CD4-positive, alpha-beta memory T cell (primary cell): ENCODE results near the gene MCF2L2. TPM values are rescaled to one million over a fixed set of nuclear protein-coding genes. Genes with fewer than 3 reads are reported as not detected.
A peak's percentile ranks its signal among the peaks of the same experiment; 100 is the strongest.

Experiments used
- CTCF ChIA-PET: fragments of 350-600 bp; sonication (Branson Sonifier 250); formaldehyde crosslinking; loops from one replicate; lab custom pipeline; 2021; ENCODE audit warnings: inconsistent platforms; ENCODE audit not compliant: partially characterized antibody; lab: Charles Lee
- POLR2A ChIA-PET: fragments of 350-600 bp; sonication (Branson Sonifier 250); formaldehyde crosslinking; loops from one replicate; lab custom pipeline; 2021; ENCODE audit not compliant: partially characterized antibody; lab: Charles Lee
- DNase-seq, 5 donors: peaks; one replicate each; pipeline versions ENCODE4 v3.0.0 to v3.0.0-alpha.2; 2020 to 2022; ENCODE audit warnings: mixed read lengths in 1 of 5
- H3K27ac ChIP-seq: one replicate; pipeline ENCODE4 v1.7.0; 2013; ENCODE audit warnings: low read depth, low read length
- H3K27me3 ChIP-seq: 2 replicates; pipeline ENCODE4 v1.7.0; 2013; ENCODE audit warnings: mild to moderate bottlenecking, low read length, moderate library complexity; ENCODE audit not compliant: insufficient read depth
- H3K36me3 ChIP-seq: 2 replicates; pipeline ENCODE4 v1.7.0; 2013; ENCODE audit warnings: mild to moderate bottlenecking, low read length, moderate library complexity; ENCODE audit not compliant: insufficient read depth
- H3K4me1 ChIP-seq: 2 replicates; pipeline ENCODE4 v1.7.0; 2013; ENCODE audit warnings: mild to moderate bottlenecking, low read length, moderate library complexity; ENCODE audit not compliant: insufficient read depth
- H3K4me3 ChIP-seq, 2 donors: one replicate each; pipeline ENCODE4 v1.7.0; 2013; ENCODE audit warnings: low read length in 2 of 2, mild to moderate bottlenecking in 1 of 2
- H3K9me3 ChIP-seq, 2 donors: one replicate each; pipeline ENCODE4 v1.7.0; 2013; ENCODE audit warnings: low read length in 2 of 2, control low read depth in 1 of 2; ENCODE audit not compliant: control insufficient read depth in 1 of 2
- H3K27ac Mint-ChIP-seq, 7 donors: one replicate each; pipeline ENCODE4 v1.8.0; 2020 to 2021; ENCODE audit warnings: mixed read lengths in 7 of 7, mild to moderate bottlenecking in 6 of 7, inconsistent platforms in 3 of 7, moderate library complexity in 3 of 7
- H3K27me3 Mint-ChIP-seq, 2 donors: one replicate each; pipeline ENCODE4 v1.8.0; 2020 to 2021; ENCODE audit warnings: mixed read lengths in 2 of 2
- H3K36me3 Mint-ChIP-seq, 2 donors: one replicate each; pipeline ENCODE4 v1.8.0; 2020 to 2021; ENCODE audit warnings: mixed read lengths in 2 of 2, inconsistent platforms in 1 of 2, mild to moderate bottlenecking in 1 of 2
- H3K4me1 Mint-ChIP-seq, 4 donors: one replicate each; pipeline ENCODE4 v1.8.0; 2020 to 2021; ENCODE audit warnings: mixed read lengths in 4 of 4, mild to moderate bottlenecking in 1 of 4
- H3K4me3 Mint-ChIP-seq, 8 donors: one replicate each; pipeline ENCODE4 v1.8.0; 2020 to 2021; ENCODE audit warnings: mixed read lengths in 8 of 8, mild to moderate bottlenecking in 7 of 8, moderate library complexity in 6 of 8, inconsistent platforms in 3 of 8
- H3K9me3 Mint-ChIP-seq, 8 donors: one replicate each; pipeline ENCODE4 v1.8.0; 2020 to 2021; ENCODE audit warnings: mixed read lengths in 8 of 8, mild to moderate bottlenecking in 5 of 8, inconsistent platforms in 3 of 8, moderate library complexity in 1 of 8
- intact Hi-C: fragments of 100-400 bp; cut with micrococcal nuclease; formaldehyde crosslinking; loops from one replicate; pipeline ENCODE4 v1.15.1; 2023
- polyA plus RNA-seq, 2 donors: library from polyadenylated mRNA; unstranded; fragments of 300-500 nt; fragmentation: Illumina TruSeq; gene quantifications; one replicate each; pipeline ENCODE4 v1.2.3, GENCODE V29; 2021
- total RNA-seq, 2 experiments: library from RNA; stranded (reverse); gene quantifications; one replicate each; pipeline ENCODE4 v1.2.3, GENCODE V29; 2021

MCF2L2 gene
- total and polyA plus RNA-seq, 4 experiments from 2014 or later, result 0.37 to 7.3 (median 5.1) TPM

- Mint-ChIP-seq H3K27me3 (no peaks in the 10 kb centered on the region), H3K36me3 (peaks cover 0 to 8% of the 10 kb centered on the region in 2 donors), H3K27ac (no peak overlapping the region), H3K4me1 (no peaks in the 10 kb centered on the region), H3K4me3 (no peak overlapping the region), H3K9me3 (no peaks in the 10 kb centered on the region)
- H3K36me3 ChIP-seq, result no peaks in the 10 kb centered on the region
- no peaks in the 10 kb centered on the region for H3K9me3 ChIP-seq
- H3K27me3 ChIP-seq, result no peaks in the 10 kb centered on the region
- ChIA-PET POLR2A (no interaction called here), CTCF (no interaction called here)
- H3K4me3 ChIP-seq, result no peak overlapping the region
- H3K27ac ChIP-seq, result no peak overlapping the region
- H3K4me1 ChIP-seq, result no peaks in the 10 kb centered on the region
- intact Hi-C loops, result no loop called here
- no peak for DNase-seq
Observed at GRCh38 chr3:183155499-183155898, 272.9 kb downstream of the MCF2L2 start.

GRCh38 chr3:183153210-183153950, 275.0 kb downstream of the MCF2L2 start:
- Mint-ChIP-seq H3K4me3 (no peak overlapping the region), H3K36me3 (peaks cover 0 to 8% of the 10 kb centered on the region in 2 donors)

GRCh38 chr3:183151821-183152351, 276.5 kb downstream of the MCF2L2 start:
- H3K4me3 Mint-ChIP-seq, result no peak overlapping the region
- Histone ChIP-seq H3K36me3 (no peaks in the 10 kb centered on the region), H3K4me1 (no peaks in the 10 kb centered on the region), H3K27ac (no peak overlapping the region), H3K27me3 (no peaks in the 10 kb centered on the region), H3K4me3 (no peak overlapping the region), H3K9me3 (no peaks in the 10 kb centered on the region)
- intact Hi-C loops, result no loop called here
- POLR2A ChIA-PET, result no interaction called here
- no peaks in the 10 kb centered on the region for H3K9me3 Mint-ChIP-seq
- CTCF ChIA-PET, result no interaction called here
- H3K4me1 Mint-ChIP-seq, result no peaks in the 10 kb centered on the region
- no peaks in the 10 kb centered on the region for H3K27me3 Mint-ChIP-seq
- peak overlapping the region in 1 of 7 donors; percentile 8 for H3K27ac Mint-ChIP-seq
- peaks cover 0 to 8% of the 10 kb centered on the region in 2 donors for H3K36me3 Mint-ChIP-seq
- DNase-seq, result no peak

More at GRCh38 chr3:183153210-183153950, 275.0 kb downstream of the MCF2L2 start:
- CTCF ChIA-PET, result no interaction called here
- Mint-ChIP-seq H3K27me3 (no peaks in the 10 kb centered on the region), H3K4me1 (no peaks in the 10 kb centered on the region), H3K9me3 (no peaks in the 10 kb centered on the region), H3K27ac (peak overlapping the region in 1 of 7 donors; percentile 39)
- Histone ChIP-seq H3K9me3 (no peaks in the 10 kb centered on the region), H3K4me1 (no peaks in the 10 kb centered on the region), H3K4me3 (no peak overlapping the region), H3K27ac (no peak overlapping the region), H3K36me3 (no peaks in the 10 kb centered on the region), H3K27me3 (no peaks in the 10 kb centered on the region)
- intact Hi-C loops, result no loop called here
- POLR2A ChIA-PET, result interaction anchor here (0.8 kb wide), 1 partner anchor 9 kb away, joined by 3 read pairs; no protein-coding TSS in a partner anchor
- DNase-seq, result no peak

- Mint-ChIP-seq H3K4me1 (no peaks in the 10 kb centered on the region), H3K27ac (no peak overlapping the region), H3K27me3 (no peaks in the 10 kb centered on the region), H3K36me3 (peaks cover 0 to 8% of the 10 kb centered on the region in 2 donors), H3K9me3 (no peaks in the 10 kb centered on the region), H3K4me3 (no peak overlapping the region)
- Histone ChIP-seq H3K9me3 (no peaks in the 10 kb centered on the region), H3K27me3 (no peaks in the 10 kb centered on the region), H3K4me3 (no peak overlapping the region), H3K36me3 (no peaks in the 10 kb centered on the region), H3K4me1 (no peaks in the 10 kb centered on the region), H3K27ac (no peak overlapping the region)
- POLR2A ChIA-PET, result interaction anchor here (0.6 kb wide), 2 partner anchors 153 to 223 kb away, joined by 3 to 6 read pairs; no protein-coding TSS in a partner anchor
- CTCF ChIA-PET, result no interaction called here
- no peak for DNase-seq
- intact Hi-C loops, result no loop called here
Observed at GRCh38 chr3:183151086-183151485, 277.3 kb downstream of the MCF2L2 start.

GRCh38 chr3:183149915-183150750, 278.3 kb downstream of the MCF2L2 start:
- intact Hi-C loops, result no loop called here
- no peaks in the 10 kb centered on the region for H3K9me3 Mint-ChIP-seq
- peak overlapping the region in 1 of 7 donors; percentile 12 for H3K27ac Mint-ChIP-seq
- H3K4me3 Mint-ChIP-seq, result no peak overlapping the region
- ChIA-PET CTCF (no interaction called here), POLR2A (no interaction called here)
- H3K36me3 ChIP-seq, result no peaks in the 10 kb centered on the region
- peaks cover 0 to 8% of the 10 kb centered on the region in 2 donors for H3K36me3 Mint-ChIP-seq
- no peaks in the 10 kb centered on the region for H3K27me3 Mint-ChIP-seq
- H3K27ac ChIP-seq, result no peak overlapping the region
- DNase-seq, result no peak
- H3K4me3 ChIP-seq, result no peak overlapping the region
- H3K4me1 Mint-ChIP-seq, result no peaks in the 10 kb centered on the region
- H3K27me3 ChIP-seq, result no peaks in the 10 kb centered on the region
- H3K4me1 ChIP-seq, result no peaks in the 10 kb centered on the region
- no peaks in the 10 kb centered on the region for H3K9me3 ChIP-seq

GRCh38 chr3:183148056-183148455, 280.4 kb downstream of the MCF2L2 start:
- Histone ChIP-seq H3K4me1 (no peaks in the 10 kb centered on the region), H3K27ac (no peak overlapping the region), H3K4me3 (no peak overlapping the region), H3K9me3 (no peaks in the 10 kb centered on the region), H3K36me3 (no peaks in the 10 kb centered on the region), H3K27me3 (no peaks in the 10 kb centered on the region)
- no peaks in the 10 kb centered on the region for H3K9me3 Mint-ChIP-seq
- no peak for DNase-seq
- no peak overlapping the region for H3K27ac Mint-ChIP-seq
- ChIA-PET POLR2A (no interaction called here), CTCF (no interaction called here)
- H3K36me3 Mint-ChIP-seq, result peaks cover 0 to 8% of the 10 kb centered on the region in 2 donors
- intact Hi-C loops, result no loop called here
- no peak overlapping the region for H3K4me3 Mint-ChIP-seq
- H3K27me3 Mint-ChIP-seq, result no peaks in the 10 kb centered on the region
- H3K4me1 Mint-ChIP-seq, result no peaks in the 10 kb centered on the region

GRCh38 chr3:183144363-183144762, 284.1 kb downstream of the MCF2L2 start:
- intact Hi-C loops, result no loop called here
- DNase-seq, result no peak
- no peaks in the 10 kb centered on the region for H3K9me3 Mint-ChIP-seq
- Histone ChIP-seq H3K4me1 (no peaks in the 10 kb centered on the region), H3K36me3 (no peaks in the 10 kb centered on the region), H3K4me3 (no peak overlapping the region), H3K9me3 (no peaks in the 10 kb centered on the region), H3K27me3 (no peaks in the 10 kb centered on the region), H3K27ac (no peak overlapping the region)
- H3K36me3 Mint-ChIP-seq, result peaks cover 0 to 5% of the 10 kb centered on the region in 2 donors
- no peaks in the 10 kb centered on the region for H3K4me1 Mint-ChIP-seq
- H3K27me3 Mint-ChIP-seq, result no peaks in the 10 kb centered on the region
- CTCF ChIA-PET, result no interaction called here
- H3K4me3 Mint-ChIP-seq, result no peak overlapping the region
- no peak overlapping the region for H3K27ac Mint-ChIP-seq
- POLR2A ChIA-PET, result no interaction called here
